Measurements from ENCODE around the gene CYFIP1. TPM values are rescaled to one million over a fixed set of nuclear protein-coding genes. Genes with fewer than 3 reads are reported as not detected.

The CYFIP1 gene
- polyA plus RNA-seq, 3 donors = 47.1 to 85.5 (median 63.8) TPM

DNA sequence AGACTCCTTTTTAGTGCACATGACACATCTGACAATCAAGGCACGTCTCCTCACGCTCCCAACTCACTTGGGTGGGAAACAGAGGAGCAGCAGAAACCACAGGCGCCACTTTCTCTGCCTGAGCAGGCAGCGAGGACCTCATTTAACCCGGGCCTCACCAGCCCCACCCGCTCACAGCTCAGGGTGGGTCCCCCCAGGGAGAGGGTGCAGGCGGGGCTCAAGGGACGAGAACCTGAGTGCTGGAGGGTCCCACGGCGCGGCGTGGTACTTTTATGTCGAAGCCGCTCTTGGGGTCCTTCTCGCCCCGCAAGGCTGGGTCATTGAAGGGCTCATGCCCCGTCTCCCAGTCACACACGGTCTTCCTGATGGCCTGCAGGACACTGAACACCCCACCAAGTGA lies 62.6 kb downstream of the CYFIP1 start:
- Mint-ChIP-seq H3K27me3 (ENCODE audit: low read depth in 3 of 3) (peaks cover 0 to 2% (median 0%) of the 10 kb centered on the region in 3 donors), H3K27ac (no peak overlapping the region), H3K4me3 (no peak overlapping the region), H3K36me3 (peaks cover 68 to 91% of the 10 kb centered on the region in 2 donors), H3K9me3 (no peaks in the 10 kb centered on the region), H3K4me1 (no peaks in the 10 kb centered on the region)
- Histone ChIP-seq H3K4me2 (replicated peaks; ENCODE audit: extremely low read depth, low read length, poor library complexity, severe bottlenecking) (no peak overlapping the region), H3K27ac (ENCODE audit: low read depth in 1 of 2, low read length in 2 of 2) (no peak overlapping the region), H3K9me3 (replicated peaks in 1 of 2; ENCODE audit: control insufficient read depth in 1 of 2, insufficient read depth in 1 of 2, low read length in 2 of 2) (no peaks in the 10 kb centered on the region), H3K4me3 (replicated peaks in 1 of 3; ENCODE audit: low read depth in 2 of 3, low read length in 3 of 3) (no peak overlapping the region), H3K27me3 (ENCODE audit: control insufficient read depth in 2 of 2, insufficient read depth in 2 of 2, low read length in 2 of 2) (no peaks in the 10 kb centered on the region), H3K79me2 (ENCODE audit: insufficient read depth, low read length) (no peaks in the 10 kb centered on the region), H3K9ac (ENCODE audit: insufficient read depth, low read length, poor library complexity, severe bottlenecking) (no peak overlapping the region), H3K4me1 (ENCODE audit: control insufficient read depth in 1 of 2, insufficient read depth in 2 of 2, low read length in 2 of 2) (no peaks in the 10 kb centered on the region), H4K20me1 (ENCODE audit: insufficient read depth, low read length) (peaks cover 3% of the 10 kb centered on the region), H3K36me3 (replicated peaks in 1 of 2; ENCODE audit: control insufficient read depth in 1 of 2, insufficient read depth in 2 of 2, low read length in 2 of 2) (peaks cover 56 to 90% of the 10 kb centered on the region in 2 donors), H2AFZ (ENCODE audit: insufficient read depth, low read depth, low read length, poor library complexity, severe bottlenecking) (no peak overlapping the region)
- 96% methylated on average over 14 of the region's 18 CpGs for WGBS (ENCODE audit: insufficient coverage)
- TF ChIP-seq, protein P1, sequence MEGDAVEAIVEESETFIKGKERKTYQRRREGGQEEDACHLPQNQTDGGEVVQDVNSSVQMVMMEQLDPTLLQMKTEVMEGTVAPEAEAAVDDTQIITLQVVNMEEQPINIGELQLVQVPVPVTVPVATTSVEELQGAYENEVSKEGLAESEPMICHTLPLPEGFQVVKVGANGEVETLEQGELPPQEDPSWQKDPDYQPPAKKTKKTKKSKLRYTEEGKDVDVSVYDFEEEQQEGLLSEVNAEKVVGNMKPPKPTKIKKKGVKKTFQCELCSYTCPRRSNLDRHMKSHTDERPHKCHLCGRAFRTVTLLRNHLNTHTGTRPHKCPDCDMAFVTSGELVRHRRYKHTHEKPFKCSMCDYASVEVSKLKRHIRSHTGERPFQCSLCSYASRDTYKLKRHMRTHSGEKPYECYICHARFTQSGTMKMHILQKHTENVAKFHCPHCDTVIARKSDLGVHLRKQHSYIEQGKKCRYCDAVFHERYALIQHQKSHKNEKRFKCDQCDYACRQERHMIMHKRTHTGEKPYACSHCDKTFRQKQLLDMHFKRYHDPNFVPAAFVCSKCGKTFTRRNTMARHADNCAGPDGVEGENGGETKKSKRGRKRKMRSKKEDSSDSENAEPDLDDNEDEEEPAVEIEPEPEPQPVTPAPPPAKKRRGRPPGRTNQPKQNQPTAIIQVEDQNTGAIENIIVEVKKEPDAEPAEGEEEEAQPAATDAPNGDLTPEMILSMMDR (IDR thresholded peaks at IDR 0.05) = no peak
- intact Hi-C loops (cut with micrococcal nuclease) = no loop called here
- DNase-seq = no peak

DNA sequence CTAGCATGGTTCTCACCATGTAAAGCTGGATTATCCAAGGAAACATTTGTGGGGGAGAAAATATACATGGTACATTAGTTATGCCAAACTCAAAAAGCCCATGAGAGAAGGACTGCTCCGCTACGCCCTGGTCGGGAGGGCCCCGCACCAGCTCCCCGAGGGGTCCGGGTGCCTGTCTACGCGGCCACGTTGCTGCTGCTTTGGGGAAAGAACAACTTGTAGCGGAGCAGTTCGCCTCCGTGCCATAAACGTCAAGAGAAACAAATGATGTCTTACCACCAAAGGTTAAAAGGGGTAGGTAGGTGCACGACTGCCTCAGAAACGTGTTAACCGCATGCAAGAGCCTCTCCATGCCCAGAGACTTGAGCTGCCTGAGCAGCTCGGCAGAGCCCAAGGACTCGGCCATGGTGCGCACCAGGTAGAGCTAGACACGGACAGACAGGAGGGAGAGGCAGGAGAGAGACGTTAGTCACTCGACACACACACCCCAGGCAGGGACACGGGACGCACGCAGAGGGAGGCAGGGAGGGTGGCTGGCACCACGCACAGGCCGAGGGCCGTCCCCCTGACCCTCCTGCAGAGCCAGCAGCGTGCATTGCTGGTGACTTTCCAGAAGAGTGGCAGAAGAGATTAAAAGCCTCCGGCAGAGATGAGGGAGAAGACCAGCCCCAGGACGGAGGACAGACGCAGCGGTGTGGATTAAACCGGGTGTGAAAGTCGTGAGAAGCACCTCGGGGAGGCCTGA lies 63.4 kb downstream of the CYFIP1 start:
- Mint-ChIP-seq H3K9me3 (no peaks in the 10 kb centered on the region), H3K4me3 (no peak overlapping the region), H3K4me1 (no peaks in the 10 kb centered on the region), H3K27me3 (ENCODE audit: low read depth in 3 of 3) (peaks cover 0 to 3% (median 0%) of the 10 kb centered on the region in 3 donors), H3K36me3 (peaks cover 68 to 92% of the 10 kb centered on the region in 2 donors), H3K27ac (peak overlapping the region in 1 of 7 donors; percentile 67)
- H2AFZ ChIP-seq (ENCODE audit: insufficient read depth, low read depth, low read length, poor library complexity, severe bottlenecking) = no peak overlapping the region
- H3K36me3 ChIP-seq (replicated peaks in 1 of 2; ENCODE audit: control insufficient read depth in 1 of 2, insufficient read depth in 2 of 2, low read length in 2 of 2) = peaks cover 60 to 90% of the 10 kb centered on the region in 2 donors
- DNase-seq = no peak
- TF ChIP-seq, protein P1 (IDR thresholded peaks at IDR 0.05) = no peak
- H3K9me3 ChIP-seq (replicated peaks in 1 of 2; ENCODE audit: control insufficient read depth in 1 of 2, insufficient read depth in 1 of 2, low read length in 2 of 2) = no peaks in the 10 kb centered on the region
- no peaks in the 10 kb centered on the region for H3K27me3 ChIP-seq (ENCODE audit: control insufficient read depth in 2 of 2, insufficient read depth in 2 of 2, low read length in 2 of 2)
- H3K79me2 ChIP-seq (ENCODE audit: insufficient read depth, low read length) = no peaks in the 10 kb centered on the region
- H3K4me2 ChIP-seq (replicated peaks; ENCODE audit: extremely low read depth, low read length, poor library complexity, severe bottlenecking) = no peak overlapping the region
- no peaks in the 10 kb centered on the region for H3K4me1 ChIP-seq (ENCODE audit: control insufficient read depth in 1 of 2, insufficient read depth in 2 of 2, low read length in 2 of 2)
- whole genome bisulfite sequencing (ENCODE audit: insufficient coverage) = 96% methylated on average over 28 of the region's 36 CpGs
- H4K20me1 ChIP-seq (ENCODE audit: insufficient read depth, low read length) = no peaks in the 10 kb centered on the region
- H3K4me3 ChIP-seq (replicated peaks in 1 of 3; ENCODE audit: low read depth in 2 of 3, low read length in 3 of 3) = no peak overlapping the region
- no peak overlapping the region for H3K9ac ChIP-seq (ENCODE audit: insufficient read depth, low read length, poor library complexity, severe bottlenecking)
- no peak overlapping the region for H3K27ac ChIP-seq (ENCODE audit: low read depth in 1 of 2, low read length in 2 of 2)
- intact Hi-C loops (cut with micrococcal nuclease) = no loop called here
